ENCODE measurements around the gene SLC2A6.

DNA sequence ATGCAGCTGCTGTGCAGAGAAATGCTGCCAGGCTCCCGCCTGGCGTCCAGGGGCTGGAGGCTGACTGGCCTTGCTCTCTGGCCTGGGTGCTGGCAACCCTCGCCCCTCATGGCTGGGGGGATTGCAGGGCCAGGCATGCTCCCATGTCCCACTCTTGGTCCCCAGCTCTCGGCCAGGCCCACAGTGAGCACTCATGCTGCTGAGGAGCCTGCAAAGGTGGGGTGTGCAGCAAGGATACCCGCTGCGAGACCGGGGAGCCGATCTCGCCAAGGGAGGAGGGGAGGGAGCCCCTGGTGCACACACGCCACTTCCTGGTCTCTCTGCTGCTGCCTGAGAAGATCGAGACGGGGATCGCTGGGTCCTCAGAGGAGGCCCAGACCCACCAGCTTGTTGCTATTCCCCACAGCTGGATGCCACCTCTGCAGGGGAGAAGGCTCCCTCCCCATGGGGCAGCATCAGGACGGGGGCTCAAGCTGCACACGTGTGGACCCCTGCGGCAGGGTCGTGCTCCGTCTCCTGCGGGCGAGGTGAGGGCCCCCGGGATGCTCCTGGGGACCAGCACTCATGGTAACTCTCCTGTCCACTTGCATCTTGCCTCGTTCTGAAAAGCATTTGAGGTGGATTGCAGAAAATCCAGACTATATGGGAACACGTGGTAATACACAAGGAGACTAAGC lies 33.5 kb downstream of the SLC2A6 start:
- TF ChIP-seq GABPA (IDR thresholded peaks at IDR 0.05; ENCODE audit: low read depth) (no peak), POLR2AphosphoS5 (IDR thresholded peaks at IDR 0.05; ENCODE audit: low read depth) (no peak)
- TF ChIP-seq, protein P1, sequence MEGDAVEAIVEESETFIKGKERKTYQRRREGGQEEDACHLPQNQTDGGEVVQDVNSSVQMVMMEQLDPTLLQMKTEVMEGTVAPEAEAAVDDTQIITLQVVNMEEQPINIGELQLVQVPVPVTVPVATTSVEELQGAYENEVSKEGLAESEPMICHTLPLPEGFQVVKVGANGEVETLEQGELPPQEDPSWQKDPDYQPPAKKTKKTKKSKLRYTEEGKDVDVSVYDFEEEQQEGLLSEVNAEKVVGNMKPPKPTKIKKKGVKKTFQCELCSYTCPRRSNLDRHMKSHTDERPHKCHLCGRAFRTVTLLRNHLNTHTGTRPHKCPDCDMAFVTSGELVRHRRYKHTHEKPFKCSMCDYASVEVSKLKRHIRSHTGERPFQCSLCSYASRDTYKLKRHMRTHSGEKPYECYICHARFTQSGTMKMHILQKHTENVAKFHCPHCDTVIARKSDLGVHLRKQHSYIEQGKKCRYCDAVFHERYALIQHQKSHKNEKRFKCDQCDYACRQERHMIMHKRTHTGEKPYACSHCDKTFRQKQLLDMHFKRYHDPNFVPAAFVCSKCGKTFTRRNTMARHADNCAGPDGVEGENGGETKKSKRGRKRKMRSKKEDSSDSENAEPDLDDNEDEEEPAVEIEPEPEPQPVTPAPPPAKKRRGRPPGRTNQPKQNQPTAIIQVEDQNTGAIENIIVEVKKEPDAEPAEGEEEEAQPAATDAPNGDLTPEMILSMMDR (IDR thresholded peaks at IDR 0.05; ENCODE audit: insufficient read depth, low read length): no peak
- TF ChIP-seq, protein P2, sequence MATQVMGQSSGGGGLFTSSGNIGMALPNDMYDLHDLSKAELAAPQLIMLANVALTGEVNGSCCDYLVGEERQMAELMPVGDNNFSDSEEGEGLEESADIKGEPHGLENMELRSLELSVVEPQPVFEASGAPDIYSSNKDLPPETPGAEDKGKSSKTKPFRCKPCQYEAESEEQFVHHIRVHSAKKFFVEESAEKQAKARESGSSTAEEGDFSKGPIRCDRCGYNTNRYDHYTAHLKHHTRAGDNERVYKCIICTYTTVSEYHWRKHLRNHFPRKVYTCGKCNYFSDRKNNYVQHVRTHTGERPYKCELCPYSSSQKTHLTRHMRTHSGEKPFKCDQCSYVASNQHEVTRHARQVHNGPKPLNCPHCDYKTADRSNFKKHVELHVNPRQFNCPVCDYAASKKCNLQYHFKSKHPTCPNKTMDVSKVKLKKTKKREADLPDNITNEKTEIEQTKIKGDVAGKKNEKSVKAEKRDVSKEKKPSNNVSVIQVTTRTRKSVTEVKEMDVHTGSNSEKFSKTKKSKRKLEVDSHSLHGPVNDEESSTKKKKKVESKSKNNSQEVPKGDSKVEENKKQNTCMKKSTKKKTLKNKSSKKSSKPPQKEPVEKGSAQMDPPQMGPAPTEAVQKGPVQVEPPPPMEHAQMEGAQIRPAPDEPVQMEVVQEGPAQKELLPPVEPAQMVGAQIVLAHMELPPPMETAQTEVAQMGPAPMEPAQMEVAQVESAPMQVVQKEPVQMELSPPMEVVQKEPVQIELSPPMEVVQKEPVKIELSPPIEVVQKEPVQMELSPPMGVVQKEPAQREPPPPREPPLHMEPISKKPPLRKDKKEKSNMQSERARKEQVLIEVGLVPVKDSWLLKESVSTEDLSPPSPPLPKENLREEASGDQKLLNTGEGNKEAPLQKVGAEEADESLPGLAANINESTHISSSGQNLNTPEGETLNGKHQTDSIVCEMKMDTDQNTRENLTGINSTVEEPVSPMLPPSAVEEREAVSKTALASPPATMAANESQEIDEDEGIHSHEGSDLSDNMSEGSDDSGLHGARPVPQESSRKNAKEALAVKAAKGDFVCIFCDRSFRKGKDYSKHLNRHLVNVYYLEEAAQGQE (IDR thresholded peaks at IDR 0.05; ENCODE audit: insufficient replicate concordance, low read depth): no peak

All from HL-60 (cell line).